ES-I3 (cell line): ENCODE data around the gene ATP9B.
"Not testable (repeated sequence)": the region's sequence is repeated elsewhere in the genome, so short reads cannot be mapped to it uniquely, and the experiment has no call there.

Experiments used
- H3K36me3 ChIP-seq: 2 replicates; pipeline ENCODE4 v1.6.1; 2013; ENCODE audit warnings: mild to moderate bottlenecking, low read length, control low read depth, moderate library complexity; ENCODE audit not compliant: insufficient read depth
- H3K4me1 ChIP-seq: 2 replicates; pipeline ENCODE4 v1.6.1; 2013; ENCODE audit warnings: mild to moderate bottlenecking, control low read depth, low read length; ENCODE audit not compliant: insufficient read depth
- H3K9ac ChIP-seq: 2 replicates; pipeline ENCODE4 v1.6.1; 2013; ENCODE audit warnings: low read depth, mild to moderate bottlenecking, low read length, moderate library complexity
- H3K9me3 ChIP-seq: 2 replicates; pipeline ENCODE4 v1.6.1; 2013; ENCODE audit warnings: mild to moderate bottlenecking, low read length, moderate library complexity; ENCODE audit not compliant: control insufficient read depth, insufficient read depth

The ATP9B gene

GRCh38 chr18:79327915-79328314 is 258.7 kb downstream of the ATP9B start:
- not testable (repeated sequence) for H3K9ac ChIP-seq, H3K4me1 ChIP-seq, H3K9me3 ChIP-seq, H3K36me3 ChIP-seq

GRCh38 chr18:79328887-79329286 is 259.7 kb downstream of the ATP9B start:
- no peaks in the 10 kb centered on the region; the same call in 1 of the 2 replicates for H3K36me3 ChIP-seq
- no peaks in the 10 kb centered on the region for H3K9me3 ChIP-seq
- H3K9ac ChIP-seq, result no peak overlapping the region
- no peaks in the 10 kb centered on the region for H3K4me1 ChIP-seq

GRCh38 chr18:79329786-79330185 is 260.6 kb downstream of the ATP9B start:
- Histone ChIP-seq H3K9ac (no peak overlapping the region), H3K4me1 (no peaks in the 10 kb centered on the region), H3K9me3 (no peaks in the 10 kb centered on the region), H3K36me3 (no peaks in the 10 kb centered on the region; the same call in 1 of the 2 replicates)

DNA sequence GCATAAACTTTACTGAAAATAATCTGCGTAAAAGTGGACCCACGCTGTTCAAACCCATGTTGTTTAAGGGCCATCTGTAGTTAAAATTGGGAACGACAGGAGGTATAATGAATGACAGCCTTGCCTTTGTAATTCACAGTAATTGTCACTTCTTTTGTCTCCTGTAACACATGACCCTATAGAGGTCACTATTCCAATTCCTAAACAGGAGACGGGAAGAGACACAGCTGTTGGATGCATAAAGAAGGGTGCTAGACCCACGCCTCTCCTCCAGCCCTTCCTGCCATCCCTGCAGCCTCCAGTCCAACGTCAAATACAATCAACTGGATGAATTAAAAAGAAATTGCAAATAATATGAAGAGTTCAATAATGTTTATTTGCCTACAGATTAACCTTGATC is 263.5 kb downstream of the ATP9B start:
- H3K36me3 ChIP-seq, result no peaks in the 10 kb centered on the region; the same call in 1 of the 2 replicates

DNA sequence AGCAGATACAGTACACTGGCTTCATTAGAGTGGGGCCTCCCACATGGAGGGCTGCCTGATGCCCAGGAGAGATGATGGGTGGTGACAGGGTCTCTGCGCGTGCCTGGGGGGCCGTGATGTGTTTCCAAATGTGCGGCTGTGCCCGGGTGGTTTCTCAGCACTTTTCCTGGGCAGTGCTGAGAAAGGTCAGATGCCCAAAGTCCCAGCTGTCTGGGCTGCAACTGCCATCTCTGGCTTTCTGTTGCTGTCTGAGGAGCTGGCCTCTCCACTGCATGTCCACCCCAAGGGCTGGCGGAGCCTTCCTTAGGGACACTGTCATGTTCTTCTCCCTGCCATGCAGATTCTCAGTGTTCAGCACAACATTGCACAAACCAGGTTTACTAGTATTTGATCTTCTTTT is 263.9 kb downstream of the ATP9B start:
- Histone ChIP-seq H3K9me3 (no peaks in the 10 kb centered on the region), H3K36me3 (no peaks in the 10 kb centered on the region; the same call in 1 of the 2 replicates), H3K4me1 (no peaks in the 10 kb centered on the region), H3K9ac (no peak overlapping the region)

More for the DNA sequence above, 263.5 kb downstream of the ATP9B start:
- no peaks in the 10 kb centered on the region for H3K4me1 ChIP-seq
- H3K9ac ChIP-seq, result no peak overlapping the region
- H3K9me3 ChIP-seq, result no peaks in the 10 kb centered on the region

- Histone ChIP-seq H3K9ac (no peak overlapping the region), H3K4me1 (no peaks in the 10 kb centered on the region), H3K36me3 (no peaks in the 10 kb centered on the region; the same call in 1 of the 2 replicates), H3K9me3 (no peaks in the 10 kb centered on the region)
These were observed 265.5 kb downstream of the ATP9B start for GRCh38 chr18:79334496-79335233.

- Histone ChIP-seq H3K36me3 (no peaks in the 10 kb centered on the region; the same call in 1 of the 2 replicates), H3K9me3 (no peaks in the 10 kb centered on the region), H3K9ac (no peak overlapping the region), H3K4me1 (no peaks in the 10 kb centered on the region)
These were observed 266.7 kb downstream of the ATP9B start for GRCh38 chr18:79335833-79336360.

GRCh38 chr18:79336556-79337142 is 267.5 kb downstream of the ATP9B start:
- Histone ChIP-seq H3K36me3 (no peaks in the 10 kb centered on the region; the same call in 1 of the 2 replicates), H3K9ac (no peak overlapping the region), H3K9me3 (no peaks in the 10 kb centered on the region), H3K4me1 (no peaks in the 10 kb centered on the region)

- no peaks in the 10 kb centered on the region for H3K4me1 ChIP-seq
- no peaks in the 10 kb centered on the region for H3K9me3 ChIP-seq
- no peak overlapping the region for H3K9ac ChIP-seq
- no peaks in the 10 kb centered on the region for H3K36me3 ChIP-seq
These were observed 268.0 kb downstream of the ATP9B start for GRCh38 chr18:79337184-79337583.

GRCh38 chr18:79337620-79338019 is 268.4 kb downstream of the ATP9B start:
- Histone ChIP-seq H3K9me3 (no peaks in the 10 kb centered on the region), H3K4me1 (no peaks in the 10 kb centered on the region), H3K9ac (no peak overlapping the region), H3K36me3 (no peaks in the 10 kb centered on the region)

DNA sequence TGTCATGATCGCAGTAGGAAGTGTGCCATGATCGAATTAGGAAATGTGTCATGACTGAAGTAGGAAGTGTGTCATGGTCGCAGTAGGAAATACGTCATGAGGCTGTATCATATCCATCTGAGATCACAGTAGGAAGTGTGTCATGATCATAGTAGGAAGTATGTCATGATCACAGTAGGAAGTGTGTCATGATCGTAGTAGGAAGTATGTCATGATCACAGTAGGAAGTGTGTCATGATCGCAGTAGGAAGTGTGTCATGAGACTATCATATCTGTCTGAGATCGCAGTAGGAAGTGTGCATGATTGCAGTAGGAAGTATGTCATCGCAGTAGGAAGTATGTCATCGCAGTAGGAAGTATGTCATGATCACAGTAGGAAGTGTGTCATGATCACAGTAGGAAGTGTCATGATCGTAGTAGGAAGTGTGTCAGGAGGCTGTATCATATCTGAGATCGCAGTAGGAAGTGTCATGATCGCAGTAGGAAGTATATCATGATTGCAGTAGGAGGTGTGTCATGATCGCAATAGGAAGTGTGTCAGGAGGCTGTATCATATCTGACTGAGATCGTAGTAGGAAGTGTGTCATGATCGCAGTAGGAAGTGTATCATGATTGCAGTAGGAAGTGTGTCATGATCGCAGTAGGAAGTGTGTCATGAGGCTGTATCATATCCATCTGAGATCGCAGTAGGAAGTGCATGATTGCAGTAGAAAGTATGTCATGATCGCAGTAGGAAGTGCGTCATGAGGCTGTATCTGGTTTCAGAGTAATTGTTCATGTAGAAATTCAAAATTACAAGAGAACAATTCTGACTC is 270.1 kb downstream of the ATP9B start:
- Histone ChIP-seq H3K4me1 (no peaks in the 10 kb centered on the region), H3K9ac (no peak overlapping the region), H3K9me3 (no peaks in the 10 kb centered on the region), H3K36me3 (no peaks in the 10 kb centered on the region)

DNA sequence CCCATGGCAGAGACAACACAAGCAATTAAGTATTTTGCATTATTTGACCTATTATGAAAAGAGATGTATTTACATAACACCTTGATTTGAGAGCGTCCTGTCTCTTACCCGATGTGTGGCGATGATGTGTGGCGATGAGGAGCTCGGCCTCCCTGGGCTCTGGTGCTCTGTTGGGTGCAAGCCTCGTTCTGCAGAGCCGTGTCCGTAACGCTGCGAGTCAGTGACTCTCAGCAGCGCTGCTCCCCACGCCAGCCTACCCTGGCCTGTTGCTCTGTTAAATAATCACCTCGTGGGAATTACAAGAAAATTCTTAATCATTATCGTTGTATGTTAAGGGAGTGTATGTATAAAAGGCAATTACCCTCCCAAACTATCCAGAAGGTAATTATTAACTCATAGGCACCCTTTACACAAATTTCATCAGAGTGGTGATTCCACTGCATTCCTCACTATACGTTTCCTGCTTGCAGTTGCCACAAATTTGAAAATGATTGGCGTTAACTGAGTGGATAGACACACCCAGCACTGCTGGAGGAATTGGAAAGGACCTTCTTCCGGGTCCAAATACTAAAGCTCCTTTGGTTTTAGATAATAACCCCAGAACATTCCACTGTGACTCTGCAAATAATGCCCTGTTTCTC is 274.5 kb downstream of the ATP9B start:
- no peaks in the 10 kb centered on the region for H3K9me3 ChIP-seq
- no peaks in the 10 kb centered on the region for H3K4me1 ChIP-seq
- no peak overlapping the region for H3K9ac ChIP-seq
- H3K36me3 ChIP-seq, result peaks cover 7% of the 10 kb centered on the region; the same call in 1 of the 2 replicates

GRCh38 chr18:79344208-79344581 is 275.0 kb downstream of the ATP9B start:
- H3K9me3 ChIP-seq, result no peaks in the 10 kb centered on the region
- H3K4me1 ChIP-seq, result no peaks in the 10 kb centered on the region
- peaks cover 7% of the 10 kb centered on the region; the same call in 1 of the 2 replicates for H3K36me3 ChIP-seq
- no peak overlapping the region for H3K9ac ChIP-seq

GRCh38 chr18:79345366-79345765 is 276.2 kb downstream of the ATP9B start:
- Histone ChIP-seq H3K4me1 (no peaks in the 10 kb centered on the region), H3K9me3 (no peaks in the 10 kb centered on the region), H3K36me3 (peaks cover 7% of the 10 kb centered on the region; the same call in 1 of the 2 replicates), H3K9ac (no peak overlapping the region)
